Body of pancreas (tissue), 4 donors: ENCODE measurements around the gene GJD2.

Experiments
- POLR2A ChIP-seq, 3 donors: fragments of 450-650 bp; IDR thresholded peaks; one replicate each; pipeline ENCODE4 v1.6.1; 2016; ENCODE audit warnings: antibody characterized with exemption in 3 of 3, mild to moderate bottlenecking in 2 of 3
- TF ChIP-seq, protein P1 (sequence below), 7 experiments: fragments of 450-650 bp in 4 of 7; fragments of 200-600 bp in 3 of 7; sonication (generic) in 3 of 7; IDR thresholded peaks; one replicate each; pipeline ENCODE4 v1.5.1; 2016 to 2019; ENCODE audit warnings: antibody characterized with exemption in 7 of 7

DNA sequence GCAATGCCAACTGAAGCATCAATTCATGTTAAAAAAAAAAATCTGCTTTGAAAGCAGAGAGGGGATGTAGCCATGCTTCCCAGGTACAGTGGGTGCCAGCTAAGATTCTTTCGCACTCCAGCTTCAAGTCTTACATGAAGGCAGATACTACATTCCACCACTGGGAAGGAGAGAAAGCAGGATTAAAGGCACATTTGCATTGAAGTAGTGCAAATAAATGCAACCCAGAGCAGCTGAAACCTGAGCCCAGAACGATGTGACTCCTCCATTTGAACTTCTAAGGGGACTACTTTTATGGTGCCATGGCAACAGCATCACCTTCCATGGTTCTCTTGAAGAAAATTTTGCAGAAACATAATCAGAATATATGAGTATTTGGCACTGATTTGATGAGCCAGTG is 19.1 kb upstream of the GJD2 start:
- TF ChIP-seq, protein P1, sequence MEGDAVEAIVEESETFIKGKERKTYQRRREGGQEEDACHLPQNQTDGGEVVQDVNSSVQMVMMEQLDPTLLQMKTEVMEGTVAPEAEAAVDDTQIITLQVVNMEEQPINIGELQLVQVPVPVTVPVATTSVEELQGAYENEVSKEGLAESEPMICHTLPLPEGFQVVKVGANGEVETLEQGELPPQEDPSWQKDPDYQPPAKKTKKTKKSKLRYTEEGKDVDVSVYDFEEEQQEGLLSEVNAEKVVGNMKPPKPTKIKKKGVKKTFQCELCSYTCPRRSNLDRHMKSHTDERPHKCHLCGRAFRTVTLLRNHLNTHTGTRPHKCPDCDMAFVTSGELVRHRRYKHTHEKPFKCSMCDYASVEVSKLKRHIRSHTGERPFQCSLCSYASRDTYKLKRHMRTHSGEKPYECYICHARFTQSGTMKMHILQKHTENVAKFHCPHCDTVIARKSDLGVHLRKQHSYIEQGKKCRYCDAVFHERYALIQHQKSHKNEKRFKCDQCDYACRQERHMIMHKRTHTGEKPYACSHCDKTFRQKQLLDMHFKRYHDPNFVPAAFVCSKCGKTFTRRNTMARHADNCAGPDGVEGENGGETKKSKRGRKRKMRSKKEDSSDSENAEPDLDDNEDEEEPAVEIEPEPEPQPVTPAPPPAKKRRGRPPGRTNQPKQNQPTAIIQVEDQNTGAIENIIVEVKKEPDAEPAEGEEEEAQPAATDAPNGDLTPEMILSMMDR (IDR thresholded peaks at IDR 0.05) = no peak
- TF ChIP-seq POLR2A (IDR thresholded peaks at IDR 0.05) = no peak
